AG10803 (cell line): ENCODE measurements around the gene KRAS.

Source experiments
- DNase-seq: peaks from one replicate; pipeline ENCODE4 v3.0.0; 2010; ENCODE audit warnings: low read depth
- H3K4me3 ChIP-seq: 2 replicates; pipeline ENCODE4 v1.5.1; 2011; ENCODE audit warnings: mild to moderate bottlenecking, low read length, control low read depth
- CTCF ChIP-seq: conservative IDR thresholded peaks from 2 replicates; pipeline ENCODE4 v1.5.1; 2011; ENCODE audit warnings: mild to moderate bottlenecking, low read length, control low read depth, inconsistent platforms

Gene KRAS

GRCh38 chr12:25236190-25236589, 14.5 kb downstream of the KRAS start:
- no peak for TF ChIP-seq CTCF
- DNase-seq: peak; percentile 8
- H3K4me3 ChIP-seq: no peak overlapping the region

- DNase-seq: no peak
Observed at GRCh38 chr12:25213338-25213737, 37.4 kb downstream of the KRAS start.

GRCh38 chr12:25208554-25208953, 42.2 kb downstream of the KRAS start:
- no peak for TF ChIP-seq CTCF
- no peak for DNase-seq
- H3K4me3 ChIP-seq: no peak overlapping the region

More at GRCh38 chr12:25213338-25213737, 37.4 kb downstream of the KRAS start:
- no peak for TF ChIP-seq CTCF
- H3K4me3 ChIP-seq: no peak overlapping the region

- no peak for DNase-seq
Observed at GRCh38 chr12:25207846-25208245, 42.9 kb downstream of the KRAS start.

GRCh38 chr12:25207411-25207810, 43.3 kb downstream of the KRAS start:
- DNase-seq: no peak
- H3K4me3 ChIP-seq: no peak overlapping the region
- TF ChIP-seq CTCF: no peak

More at GRCh38 chr12:25207846-25208245, 42.9 kb downstream of the KRAS start:
- no peak for TF ChIP-seq CTCF
- H3K4me3 ChIP-seq: no peak overlapping the region

GRCh38 chr12:25202137-25202536, 48.6 kb downstream of the KRAS start:
- no peak for DNase-seq
- no peak overlapping the region for H3K4me3 ChIP-seq
- TF ChIP-seq CTCF: no peak

- TF ChIP-seq CTCF: no peak
- H3K4me3 ChIP-seq: no peak overlapping the region
- peak; percentile 78 for DNase-seq
Observed at GRCh38 chr12:25200703-25201102, 50.0 kb downstream of the KRAS start.
